ENCODE results near the gene LRR1.
A peak's percentile ranks its signal among the peaks of the same experiment; 100 is the strongest.

LRR1 gene

GRCh38 chr14:49633640-49634546 is 35.2 kb downstream of the LRR1 start:
- TF ChIP-seq, protein P1, sequence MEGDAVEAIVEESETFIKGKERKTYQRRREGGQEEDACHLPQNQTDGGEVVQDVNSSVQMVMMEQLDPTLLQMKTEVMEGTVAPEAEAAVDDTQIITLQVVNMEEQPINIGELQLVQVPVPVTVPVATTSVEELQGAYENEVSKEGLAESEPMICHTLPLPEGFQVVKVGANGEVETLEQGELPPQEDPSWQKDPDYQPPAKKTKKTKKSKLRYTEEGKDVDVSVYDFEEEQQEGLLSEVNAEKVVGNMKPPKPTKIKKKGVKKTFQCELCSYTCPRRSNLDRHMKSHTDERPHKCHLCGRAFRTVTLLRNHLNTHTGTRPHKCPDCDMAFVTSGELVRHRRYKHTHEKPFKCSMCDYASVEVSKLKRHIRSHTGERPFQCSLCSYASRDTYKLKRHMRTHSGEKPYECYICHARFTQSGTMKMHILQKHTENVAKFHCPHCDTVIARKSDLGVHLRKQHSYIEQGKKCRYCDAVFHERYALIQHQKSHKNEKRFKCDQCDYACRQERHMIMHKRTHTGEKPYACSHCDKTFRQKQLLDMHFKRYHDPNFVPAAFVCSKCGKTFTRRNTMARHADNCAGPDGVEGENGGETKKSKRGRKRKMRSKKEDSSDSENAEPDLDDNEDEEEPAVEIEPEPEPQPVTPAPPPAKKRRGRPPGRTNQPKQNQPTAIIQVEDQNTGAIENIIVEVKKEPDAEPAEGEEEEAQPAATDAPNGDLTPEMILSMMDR (conservative IDR thresholded peaks at IDR 0.05; ENCODE audit: low read depth, low read length): peak; percentile 66
- DNase-seq (ENCODE audit: low read depth): peak; percentile 98
- peak overlapping the region; percentile 96 for H3K4me3 ChIP-seq (ENCODE audit: low read depth, low read length)

GRCh38 chr14:49634547-49635334 is 36.0 kb downstream of the LRR1 start, which contains the start of gene DNAAF2:
DNAAF2 (minus strand) TSS chr14:49635244; CDS start chr14:49635149, 95 bp downstream.
- TF ChIP-seq, protein P1 (conservative IDR thresholded peaks at IDR 0.05; ENCODE audit: low read depth, low read length): no peak
- peak within 1 kb of the TSS; percentile 96 for H3K4me3 ChIP-seq (ENCODE audit: low read depth, low read length)
- peak; percentile 80 for DNase-seq (ENCODE audit: low read depth)

DNA sequence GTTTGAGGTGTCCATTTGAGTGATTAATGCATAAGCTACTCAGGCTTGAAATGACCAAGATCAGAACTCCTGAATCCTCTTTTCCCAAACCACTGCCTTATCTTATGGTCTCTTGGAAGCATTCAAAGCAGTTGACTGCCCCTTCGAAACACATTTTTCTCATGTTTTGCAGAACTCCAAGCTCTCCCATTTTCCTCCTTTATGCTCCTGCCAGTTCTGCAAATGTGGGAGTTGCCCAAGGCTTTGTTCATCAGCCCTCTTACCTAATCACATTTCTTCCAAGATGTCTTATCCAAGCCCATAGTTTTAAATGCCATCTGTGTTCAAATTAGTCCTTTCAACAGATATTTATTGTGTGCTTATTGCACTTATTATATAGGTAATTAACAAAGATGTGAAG is 38.1 kb downstream of the LRR1 start:
- no peak overlapping the region for H3K4me3 ChIP-seq (ENCODE audit: low read depth, low read length)
- no peak for DNase-seq (ENCODE audit: low read depth)
- TF ChIP-seq, protein P1 (conservative IDR thresholded peaks at IDR 0.05; ENCODE audit: low read depth, low read length): no peak

DNA sequence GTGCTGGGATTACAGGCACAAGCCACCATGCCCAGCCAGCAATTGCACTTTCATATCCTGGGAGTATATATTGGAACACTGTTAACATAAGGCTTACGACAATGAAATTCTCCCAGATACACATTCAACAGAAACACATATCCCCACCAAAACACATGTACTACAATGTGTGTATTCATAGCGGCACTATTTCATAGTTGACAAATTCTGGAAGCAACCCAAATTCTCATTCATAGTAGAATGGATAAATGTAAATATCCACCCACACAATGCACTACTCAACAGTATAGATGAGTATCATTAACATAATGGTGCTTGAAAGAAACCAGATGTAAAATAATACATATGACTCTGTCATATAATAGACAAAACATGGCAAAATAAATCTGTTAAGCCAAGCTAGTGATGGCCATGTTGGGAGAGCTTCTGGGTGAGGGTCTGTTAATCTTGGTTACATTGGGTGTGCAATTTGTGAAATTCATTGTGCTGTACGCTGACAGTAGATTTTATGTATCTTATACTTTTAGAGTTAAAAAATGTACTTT is 38.9 kb downstream of the LRR1 start:
- TF ChIP-seq, protein P1 (conservative IDR thresholded peaks at IDR 0.05; ENCODE audit: low read depth, low read length): no peak
- no peak for DNase-seq (ENCODE audit: low read depth)
- no peak overlapping the region for H3K4me3 ChIP-seq (ENCODE audit: low read depth, low read length)

DNA sequence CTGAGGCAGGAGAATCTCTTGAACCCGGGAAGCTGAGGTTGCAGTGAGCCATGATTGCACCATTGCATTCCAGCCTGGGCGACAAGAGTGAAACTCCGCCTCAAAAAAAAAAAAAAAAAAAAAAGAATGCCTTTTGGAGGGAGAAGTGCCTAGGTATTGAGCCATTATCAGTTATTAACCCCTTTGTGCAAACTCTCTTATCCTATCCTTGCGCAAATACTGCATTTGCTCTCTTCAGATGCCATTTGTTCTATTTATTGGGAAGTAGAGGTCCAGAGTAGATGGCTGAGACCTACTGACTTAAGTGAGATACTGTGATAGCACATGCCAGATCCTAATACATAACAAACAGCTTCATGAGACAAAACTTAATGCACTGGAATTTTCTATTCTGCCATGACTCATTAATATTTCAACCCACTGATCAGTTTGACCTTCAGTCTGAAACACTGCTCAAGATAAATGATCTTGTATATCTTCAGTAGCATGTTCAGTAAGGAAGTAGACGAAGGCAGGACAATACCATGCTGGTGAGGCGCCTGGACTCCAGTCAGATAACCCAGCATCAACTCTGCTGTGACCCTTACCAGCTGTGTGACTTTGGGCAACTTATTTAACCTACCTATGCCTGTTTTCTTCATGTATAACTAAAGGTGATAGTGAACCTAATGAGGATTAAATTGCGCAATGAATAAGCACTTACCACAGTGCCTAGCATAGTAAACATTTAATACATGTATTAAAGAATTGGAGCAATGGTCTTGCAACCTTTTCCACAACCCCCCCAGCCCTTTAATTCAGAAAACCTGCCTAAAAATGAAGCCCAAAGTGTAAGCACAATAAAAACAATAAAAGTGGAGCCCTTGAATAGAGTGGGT is 42.0 kb downstream of the LRR1 start:
- DNase-seq (ENCODE audit: low read depth): no peak
- TF ChIP-seq, protein P1 (conservative IDR thresholded peaks at IDR 0.05; ENCODE audit: low read depth, low read length): no peak
- H3K4me3 ChIP-seq (ENCODE audit: low read depth, low read length): no peak overlapping the region

GRCh38 chr14:49641697-49642129 is 43.0 kb downstream of the LRR1 start:
- DNase-seq (ENCODE audit: low read depth): peak; percentile 69
- H3K4me3 ChIP-seq (ENCODE audit: low read depth, low read length): no peak overlapping the region
- TF ChIP-seq, protein P1 (conservative IDR thresholded peaks at IDR 0.05; ENCODE audit: low read depth, low read length): no peak

Measured in choroid plexus epithelial cell (primary cell).